SK-N-MC (cell line): ENCODE results near the gene B4GALNT4.
"Not testable (repeated sequence)": the region's sequence is repeated elsewhere in the genome, so short reads cannot be mapped to it uniquely, and the experiment has no call there.

ENCODE experiments used
- EZH2 ChIP-seq: fragments of 200-600 bp; sonication (generic); IDR thresholded peaks from one replicate; pipeline ENCODE4 v1.6.1; 2017; ENCODE audit warnings: antibody characterized with exemption
- FOXP2 ChIP-seq: optimal IDR thresholded peaks from 2 replicates; pipeline ENCODE3; 2011; ENCODE audit warnings: mild to moderate bottlenecking, moderate library complexity; ENCODE audit not compliant: insufficient read depth; ENCODE audit errors: extremely low read length, control extremely low read depth
- POLR2AphosphoS5 ChIP-seq: IDR thresholded peaks from 2 replicates; pipeline ENCODE4 v1.6.1; 2012; ENCODE audit warnings: mild to moderate bottlenecking, low read depth, low read length, borderline replicate concordance

DNA sequence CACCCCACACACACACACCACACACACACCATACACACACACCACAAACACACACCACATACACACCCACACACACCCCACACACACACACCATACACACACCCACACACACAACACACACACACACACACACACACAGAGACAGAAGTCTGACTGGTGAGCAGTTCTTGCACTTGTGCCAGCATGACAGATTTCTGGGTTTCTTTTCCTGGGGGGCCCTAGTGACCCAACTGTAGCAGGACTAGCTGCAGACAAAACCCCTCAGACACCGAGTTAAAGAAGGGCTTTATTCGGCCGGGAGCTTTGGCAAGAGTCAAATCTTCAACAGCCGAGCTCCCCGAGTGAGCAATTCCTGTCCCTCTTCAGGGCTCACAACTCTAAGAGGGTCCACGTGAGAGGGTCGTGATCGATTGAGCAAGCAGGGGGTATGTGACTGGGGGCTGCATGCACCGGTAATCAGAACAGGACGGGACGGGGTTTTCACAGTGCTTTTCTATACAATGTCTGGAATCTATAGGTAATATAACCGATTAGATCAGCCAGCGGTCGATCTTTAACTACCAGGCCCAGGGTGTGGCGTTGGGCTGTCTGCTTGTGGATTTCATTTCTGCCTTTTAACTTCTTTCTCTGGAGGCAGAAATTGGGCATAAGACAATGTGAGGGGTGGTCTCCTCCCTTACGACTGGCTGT is 19.1 kb upstream of the B4GALNT4 start:
- TF ChIP-seq POLR2AphosphoS5, EZH2, FOXP2: not testable (repeated sequence)
